ENCODE data around the gene RPGRIP1. TPM values are rescaled to one million over a fixed set of nuclear protein-coding genes. Genes with fewer than 3 reads are reported as not detected.

The RPGRIP1 gene
- total RNA-seq = 10 to 100 TPM in 1 of 3 donors, under 1 TPM in 2; 0.33 to 10.4 (median 0.48) TPM

- no peak within 1 kb of the TSS for H3K4me3 ChIP-seq
- TF ChIP-seq POLR2A (IDR thresholded peaks at IDR 0.05) (no peak), POLR2AphosphoS5 (IDR thresholded peaks at IDR 0.05) (no peak), CTCF (IDR thresholded peaks at IDR 0.05) (no peak)
- H3K9me3 ChIP-seq = no peaks in the 10 kb centered on the region
- H3K27ac ChIP-seq = no peak within 1 kb of the TSS
- no peaks in the 10 kb centered on the region for H3K27me3 ChIP-seq
- no peak for DNase-seq (ENCODE audit: low spot score in 2 of 2)
- no peaks in the 10 kb centered on the region for H3K36me3 ChIP-seq
- no peaks in the 10 kb centered on the region for H3K4me1 ChIP-seq
- intact Hi-C loops (cut with DNase I; ENCODE audit: low total_unique reads) = no loop called here
Observed at GRCh38 chr14:21279783-21280182, at the start of gene RPGRIP1. RPGRIP1 (plus strand) TSS chr14:21280083; CDS start chr14:21287977, 7,894 bp downstream.

GRCh38 chr14:21231020-21231652 is 48.7 kb upstream of the RPGRIP1 start:
- no peaks in the 10 kb centered on the region for H3K27me3 ChIP-seq
- no peak for DNase-seq (ENCODE audit: low spot score in 2 of 2)
- H3K4me1 ChIP-seq = no peaks in the 10 kb centered on the region
- no peaks in the 10 kb centered on the region for H3K9me3 ChIP-seq
- H3K36me3 ChIP-seq = no peaks in the 10 kb centered on the region
- intact Hi-C loops (cut with DNase I; ENCODE audit: low total_unique reads) = no loop called here
- H3K27ac ChIP-seq = no peak overlapping the region
- TF ChIP-seq POLR2A (IDR thresholded peaks at IDR 0.05) (no peak), POLR2AphosphoS5 (IDR thresholded peaks at IDR 0.05) (no peak), CTCF (IDR thresholded peaks at IDR 0.05) (no peak)
- no peak overlapping the region for H3K4me3 ChIP-seq

- DNase-seq (ENCODE audit: low spot score in 2 of 2) = no peak
Observed at GRCh38 chr14:21233457-21234076, 46.3 kb upstream of the RPGRIP1 start.

GRCh38 chr14:21234112-21234511 is 45.8 kb upstream of the RPGRIP1 start:
- Histone ChIP-seq H3K9me3 (no peaks in the 10 kb centered on the region), H3K4me1 (peaks cover 0 to 4% of the 10 kb centered on the region in 2 donors), H3K27me3 (no peaks in the 10 kb centered on the region), H3K4me3 (no peak overlapping the region), H3K36me3 (no peaks in the 10 kb centered on the region), H3K27ac (no peak overlapping the region)
- DNase-seq (ENCODE audit: low spot score in 2 of 2) = no peak
- intact Hi-C loops (cut with DNase I; ENCODE audit: low total_unique reads) = no loop called here
- TF ChIP-seq POLR2A (IDR thresholded peaks at IDR 0.05) (no peak), POLR2AphosphoS5 (IDR thresholded peaks at IDR 0.05) (no peak), CTCF (IDR thresholded peaks at IDR 0.05) (no peak)

More at GRCh38 chr14:21233457-21234076, 46.3 kb upstream of the RPGRIP1 start:
- Histone ChIP-seq H3K27me3 (no peaks in the 10 kb centered on the region), H3K4me1 (peaks cover 0 to 4% of the 10 kb centered on the region in 2 donors), H3K4me3 (no peak overlapping the region), H3K9me3 (no peaks in the 10 kb centered on the region), H3K27ac (no peak overlapping the region), H3K36me3 (no peaks in the 10 kb centered on the region)
- TF ChIP-seq CTCF (IDR thresholded peaks at IDR 0.05) (no peak), POLR2A (IDR thresholded peaks at IDR 0.05) (no peak), POLR2AphosphoS5 (IDR thresholded peaks at IDR 0.05) (no peak)
- intact Hi-C loops (cut with DNase I; ENCODE audit: low total_unique reads) = no loop called here

Data from breast epithelium (tissue), 4 donors.